Suprapubic skin (tissue), 4 donors: ENCODE data around the gene LRRN3. TPM values are rescaled to one million over a fixed set of nuclear protein-coding genes. Genes with fewer than 3 reads are reported as not detected.

Source experiments
- DNase-seq, 2 donors: peaks; one replicate each; pipeline ENCODE4 v3.0.0-alpha.2; 2019; ENCODE audit warnings: low spot score in 2 of 2
- H3K27ac ChIP-seq: fragments of 200-600 bp; sonication (generic); one replicate; pipeline ENCODE4 v1.5.1; 2019
- H3K27me3 ChIP-seq: fragments of 200-600 bp; sonication (generic); one replicate; pipeline ENCODE4 v1.5.1; 2019
- H3K36me3 ChIP-seq: fragments of 200-600 bp; sonication (generic); one replicate; pipeline ENCODE4 v1.5.1; 2019
- H3K4me1 ChIP-seq: fragments of 200-600 bp; sonication (generic); one replicate; pipeline ENCODE4 v1.5.1; 2019
- H3K4me3 ChIP-seq: fragments of 200-600 bp; sonication (generic); one replicate; pipeline ENCODE4 v1.5.1; 2019; ENCODE audit warnings: mild to moderate bottlenecking
- H3K9me3 ChIP-seq: fragments of 200-600 bp; sonication (generic); one replicate; pipeline ENCODE4 v1.5.1; 2019
- CTCF ChIP-seq, 2 donors: fragments of 200-600 bp in 1 of 2; fragments of 450-650 bp in 1 of 2; sonication (generic) in 1 of 2; IDR thresholded peaks; one replicate each; pipeline ENCODE4 v1.5.1; 2016 to 2019; ENCODE audit warnings: antibody characterized with exemption in 2 of 2, mild to moderate bottlenecking in 1 of 2, moderate library complexity in 1 of 2
- EP300 ChIP-seq: sonication (generic); formaldehyde crosslinking; IDR thresholded peaks from one replicate; pipeline ENCODE4 v1.6.1; 2017; ENCODE audit warnings: antibody characterized with exemption
- POLR2A ChIP-seq, 2 donors: fragments of 450-650 bp; IDR thresholded peaks; one replicate each; pipeline ENCODE4 v1.6.1; 2017; ENCODE audit warnings: antibody characterized with exemption in 2 of 2, mild to moderate bottlenecking in 2 of 2, moderate library complexity in 2 of 2
- POLR2AphosphoS5 ChIP-seq, 3 donors: sonication (generic); formaldehyde crosslinking; IDR thresholded peaks; one replicate each; pipeline ENCODE4 v1.6.1; 2017; ENCODE audit warnings: antibody characterized with exemption in 3 of 3
- WGBS: methylation state at CpG from one replicate; pipeline ENCODE4 v1.1.5; 2018; 5-methylcytosine and 5-hydroxymethylcytosine counted together
- total RNA-seq, 4 donors: library from RNA; depleted of rRNA; stranded (reverse); fragments of >200 nt; gene quantifications; one replicate each; pipeline ENCODE4 v1.1.0, GENCODE V29; 2016

Gene LRRN3
- total RNA-seq, 4 donors from 2014 or later: 0.30 to 1.8 (median 0.51) TPM; not detected in 1

- peaks cover 13% of the 10 kb centered on the region for H3K4me1 ChIP-seq
- H3K4me3 ChIP-seq: no peak overlapping the region
- no peaks in the 10 kb centered on the region for H3K36me3 ChIP-seq
- H3K9me3 ChIP-seq: no peaks in the 10 kb centered on the region
- 57% methylated on average over 4 of the region's 4 CpGs for WGBS
- H3K27me3 ChIP-seq: no peaks in the 10 kb centered on the region
- H3K27ac ChIP-seq: no peak overlapping the region
- DNase-seq: no peak
- TF ChIP-seq POLR2A (IDR thresholded peaks at IDR 0.05): no peak
- TF ChIP-seq POLR2AphosphoS5 (IDR thresholded peaks at IDR 0.05): no peak
- no peak for TF ChIP-seq CTCF (IDR thresholded peaks at IDR 0.05)
- no peak for TF ChIP-seq EP300
Measured at GRCh38 chr7:111137296-111138192, 46.6 kb downstream of the LRRN3 start.

GRCh38 chr7:111138193-111138569 lies 47.3 kb downstream of the LRRN3 start:
- WGBS: 24% methylated on average over 2 of the region's 2 CpGs

GRCh38 chr7:111138586-111138985 lies 47.7 kb downstream of the LRRN3 start:
- TF ChIP-seq EP300 (no peak), POLR2AphosphoS5 (IDR thresholded peaks at IDR 0.05) (no peak)
- no peaks in the 10 kb centered on the region for H3K27me3 ChIP-seq
- H3K4me3 ChIP-seq: no peak overlapping the region
- DNase-seq: no peak
- no peaks in the 10 kb centered on the region for H3K36me3 ChIP-seq
- H3K4me1 ChIP-seq: peaks cover 13% of the 10 kb centered on the region
- no peak overlapping the region for H3K27ac ChIP-seq
- no peaks in the 10 kb centered on the region for H3K9me3 ChIP-seq

More at GRCh38 chr7:111138193-111138569, 47.3 kb downstream of the LRRN3 start:
- H3K27me3 ChIP-seq: no peaks in the 10 kb centered on the region
- H3K27ac ChIP-seq: no peak overlapping the region
- no peak overlapping the region for H3K4me3 ChIP-seq
- DNase-seq: no peak
- H3K36me3 ChIP-seq: no peaks in the 10 kb centered on the region
- TF ChIP-seq POLR2A (IDR thresholded peaks at IDR 0.05) (no peak), EP300 (no peak), CTCF (IDR thresholded peaks at IDR 0.05) (no peak), POLR2AphosphoS5 (IDR thresholded peaks at IDR 0.05) (no peak)
- H3K9me3 ChIP-seq: no peaks in the 10 kb centered on the region
- H3K4me1 ChIP-seq: peaks cover 13% of the 10 kb centered on the region

GRCh38 chr7:111140091-111140865 lies 49.4 kb downstream of the LRRN3 start:
- Histone ChIP-seq H3K27me3 (no peaks in the 10 kb centered on the region), H3K27ac (no peak overlapping the region), H3K4me1 (peaks cover 13% of the 10 kb centered on the region), H3K36me3 (no peaks in the 10 kb centered on the region), H3K9me3 (no peaks in the 10 kb centered on the region), H3K4me3 (no peak overlapping the region)
- 80% methylated on average over 2 of the region's 2 CpGs for WGBS
- DNase-seq: no peak
- TF ChIP-seq CTCF (IDR thresholded peaks at IDR 0.05) (no peak), POLR2A (IDR thresholded peaks at IDR 0.05) (no peak), POLR2AphosphoS5 (IDR thresholded peaks at IDR 0.05) (no peak), EP300 (no peak)

- H3K27me3 ChIP-seq: no peaks in the 10 kb centered on the region
- no peak overlapping the region for H3K27ac ChIP-seq
- no peaks in the 10 kb centered on the region for H3K4me1 ChIP-seq
- H3K9me3 ChIP-seq: no peaks in the 10 kb centered on the region
- WGBS: 95% methylated on average over 2 of the region's 2 CpGs
- no peak for DNase-seq
- H3K36me3 ChIP-seq: no peaks in the 10 kb centered on the region
- H3K4me3 ChIP-seq: no peak overlapping the region
- TF ChIP-seq POLR2A (IDR thresholded peaks at IDR 0.05): no peak
Measured at GRCh38 chr7:111145472-111145871, 54.5 kb downstream of the LRRN3 start.

GRCh38 chr7:111146136-111146535 lies 55.2 kb downstream of the LRRN3 start:
- TF ChIP-seq CTCF (IDR thresholded peaks at IDR 0.05) (no peak), POLR2AphosphoS5 (IDR thresholded peaks at IDR 0.05) (no peak), EP300 (no peak), POLR2A (IDR thresholded peaks at IDR 0.05) (no peak)
- H3K9me3 ChIP-seq: no peaks in the 10 kb centered on the region
- no peaks in the 10 kb centered on the region for H3K27me3 ChIP-seq
- no peak overlapping the region for H3K4me3 ChIP-seq
- no peak overlapping the region for H3K27ac ChIP-seq
- no peaks in the 10 kb centered on the region for H3K36me3 ChIP-seq
- no peak for DNase-seq
- H3K4me1 ChIP-seq: no peaks in the 10 kb centered on the region
